OCI-LY3 (cell line): ENCODE data around the gene DAZAP1.

ENCODE experiments used
- H2AFZ ChIP-seq: fragments of 200-600, 300-600 bp; shearing (Covaris generic); 2 replicates; pipeline ENCODE4 v1.6.0; 2014; ENCODE audit warnings: antibody characterized with exemption, low read depth, low read length
- H3K27ac ChIP-seq: fragments of 200-600, 300-600 bp; sonication (generic); 2 replicates; pipeline ENCODE4 v1.5.1; 2014; ENCODE audit warnings: mild to moderate bottlenecking, low read length, moderate library complexity, mixed read lengths
- H3K27me3 ChIP-seq: fragments of 200-600, 300-600 bp; sonication (generic); 2 replicates; pipeline ENCODE4 v1.6.1; 2014; ENCODE audit warnings: low read depth, low read length, mixed read lengths
- H3K36me3 ChIP-seq: fragments of 200-600, 300-600 bp; sonication (generic); replicated peaks from 2 replicates; pipeline ENCODE3; 2014; ENCODE audit warnings: low read depth, low read length, mixed read lengths
- H3K4me1 ChIP-seq: fragments of 300-600, 200-600 bp; sonication (generic); 2 replicates; pipeline ENCODE4 v1.6.1; 2014; ENCODE audit warnings: low read length, mixed read lengths
- H3K4me2 ChIP-seq: fragments of 200-600, 300-600 bp; sonication (generic); 2 replicates; pipeline ENCODE4 v1.6.1; 2014; ENCODE audit warnings: low read length, mixed read lengths
- H3K4me3 ChIP-seq: fragments of 300-600, 200-600 bp; sonication (generic); 2 replicates; pipeline ENCODE4 v1.5.1; 2014; ENCODE audit warnings: antibody characterized with exemption, mild to moderate bottlenecking, low read length, moderate library complexity
- H3K79me2 ChIP-seq: fragments of 300-600, 200-600 bp; shearing (Covaris generic); 2 replicates; pipeline ENCODE4 v1.6.1; 2014; ENCODE audit warnings: mild to moderate bottlenecking, low read length, mixed read lengths
- H3K9ac ChIP-seq: fragments of 300-600, 200-600 bp; shearing (Covaris generic); 2 replicates; pipeline ENCODE4 v1.6.0; 2014; ENCODE audit warnings: mild to moderate bottlenecking, low read length, moderate library complexity
- H3K9me3 ChIP-seq: fragments of 200-600, 300-600 bp; shearing (Covaris generic); 2 replicates; pipeline ENCODE4 v1.6.1; 2014; ENCODE audit warnings: low read length, mixed read lengths; ENCODE audit not compliant: insufficient read depth
- H4K20me1 ChIP-seq: fragments of 200-600, 300-600 bp; sonication (generic); 2 replicates; pipeline ENCODE4 v1.6.1; 2016; ENCODE audit warnings: low read length, mixed read lengths; ENCODE audit not compliant: insufficient read depth
- CTCF ChIP-seq: fragments of 200-600, 300-600 bp; sonication (generic); IDR thresholded peaks from 2 replicates; pipeline ENCODE4 v1.5.1; 2014; ENCODE audit warnings: antibody characterized with exemption, low read length, low read depth
- EZH2phosphoT487 ChIP-seq: fragments of 200-600 bp; shearing (Covaris generic); IDR thresholded peaks from 2 replicates; pipeline ENCODE4 v1.6.1; 2018; ENCODE audit warnings: antibody characterized with exemption, mixed run types, low read depth

The DAZAP1 gene

DNA sequence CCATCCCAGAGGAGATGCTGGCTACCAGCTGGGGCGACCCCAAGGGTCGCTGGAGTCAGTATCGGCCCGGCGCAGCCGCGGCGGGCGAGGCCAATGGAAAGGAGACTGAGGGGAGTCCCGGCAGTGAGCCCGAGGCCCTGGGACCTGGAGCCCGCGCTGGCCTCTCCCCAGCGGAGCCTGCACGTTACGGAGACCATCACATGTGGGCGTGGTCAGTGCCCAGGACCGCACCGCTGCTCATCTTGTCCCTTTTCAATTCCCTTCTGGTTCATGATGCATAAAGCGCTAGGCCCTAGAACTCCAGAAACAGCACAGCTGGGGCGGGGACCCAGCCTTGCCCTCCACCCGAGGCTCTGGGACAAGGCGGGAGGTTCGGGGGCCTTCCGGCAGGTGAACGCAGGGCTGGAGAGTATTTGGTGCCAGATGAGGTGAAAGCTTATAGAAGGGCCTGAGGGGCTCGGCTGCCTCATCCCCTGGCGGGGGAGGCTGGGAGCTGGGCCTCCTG, 63.7 kb downstream of the DAZAP1 start:
- Histone ChIP-seq H3K9me3 (no peaks in the 10 kb centered on the region), H3K27ac (no peak overlapping the region), H3K36me3 (peaks cover 12% of the 10 kb centered on the region), H3K79me2 (peaks cover 4% of the 10 kb centered on the region; the same call in 1 of the 2 replicates), H3K9ac (no peak overlapping the region), H3K4me1 (no peaks in the 10 kb centered on the region), H3K4me3 (no peak overlapping the region), H4K20me1 (peaks cover 30% of the 10 kb centered on the region), H3K4me2 (no peak overlapping the region), H2AFZ (no peak overlapping the region), H3K27me3 (no peaks in the 10 kb centered on the region)
- TF ChIP-seq CTCF (no peak), EZH2phosphoT487 (no peak)

- no peak overlapping the region for H3K4me2 ChIP-seq
- TF ChIP-seq EZH2phosphoT487: no peak
- TF ChIP-seq CTCF: peak; percentile 23; the same call in 1 of the 2 replicates
- H3K9me3 ChIP-seq: no peaks in the 10 kb centered on the region
- no peak overlapping the region for H3K4me3 ChIP-seq
- H3K36me3 ChIP-seq: peaks cover 13% of the 10 kb centered on the region
- no peaks in the 10 kb centered on the region for H3K27me3 ChIP-seq
- H3K27ac ChIP-seq: no peak overlapping the region
- H2AFZ ChIP-seq: no peak overlapping the region
- no peak overlapping the region for H3K9ac ChIP-seq
- peaks cover 30% of the 10 kb centered on the region for H4K20me1 ChIP-seq
- H3K79me2 ChIP-seq: peaks cover 10% of the 10 kb centered on the region; the same call in 1 of the 2 replicates
- H3K4me1 ChIP-seq: no peaks in the 10 kb centered on the region
Measured at GRCh38 chr19:1471515-1472160, 64.3 kb downstream of the DAZAP1 start.

- no peak overlapping the region for H3K4me3 ChIP-seq
Measured at GRCh38 chr19:1472231-1473084, 65.1 kb downstream of the DAZAP1 start.

More at GRCh38 chr19:1472231-1473084, 65.1 kb downstream of the DAZAP1 start:
- no peak overlapping the region for H3K9ac ChIP-seq
- no peak overlapping the region for H2AFZ ChIP-seq
- H4K20me1 ChIP-seq: peaks cover 30% of the 10 kb centered on the region
- H3K36me3 ChIP-seq: peaks cover 16% of the 10 kb centered on the region
- H3K27ac ChIP-seq: no peak overlapping the region
- H3K9me3 ChIP-seq: no peaks in the 10 kb centered on the region
- H3K4me2 ChIP-seq: no peak overlapping the region
- no peaks in the 10 kb centered on the region for H3K27me3 ChIP-seq
- 0 out of 2 replicates have a peak, but pooled peaks cover 2% of the 10 kb centered on the region for H3K4me1 ChIP-seq
- TF ChIP-seq EZH2phosphoT487 (no peak), CTCF (no peak)
- H3K79me2 ChIP-seq: peaks cover 15% of the 10 kb centered on the region
